ENCODE results near the gene KCNMA1.

DNA sequence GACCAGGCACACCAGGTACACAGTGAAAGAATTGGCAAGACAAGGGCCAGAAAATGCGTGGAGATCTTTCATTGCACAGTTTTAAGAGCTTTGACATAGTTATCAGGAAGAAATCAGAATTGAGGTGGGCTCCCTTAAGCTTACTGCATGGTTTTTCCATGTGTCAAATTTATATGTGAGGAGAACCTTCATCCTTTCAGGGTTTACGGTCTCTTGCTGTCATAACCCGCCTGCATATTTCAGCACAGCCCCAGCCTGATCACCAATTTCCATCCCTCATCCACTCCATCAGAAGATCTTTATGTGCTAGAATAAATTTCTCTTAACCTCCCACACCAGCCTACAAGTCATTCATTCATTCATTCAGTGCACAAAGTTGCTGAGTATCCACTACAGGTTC lies 373.1 kb downstream of the KCNMA1 start:
- TF ChIP-seq CTCF (IDR thresholded peaks at IDR 0.05): no peak
- no peak for TF ChIP-seq POLR2AphosphoS5 (IDR thresholded peaks at IDR 0.05)
